HL-60 (cell line): ENCODE measurements around the gene SEH1L.

Experiments used
- CTCF ChIP-seq: IDR thresholded peaks from one replicate; pipeline ENCODE4 v1.5.1; 2011; ENCODE audit warnings: low read length, control low read depth, inconsistent platforms; ENCODE audit not compliant: insufficient read depth
- TF ChIP-seq, protein P1 (sequence below): IDR thresholded peaks from 2 replicates; pipeline ENCODE4 v1.6.1; 2012; ENCODE audit warnings: low read depth; ENCODE audit not compliant: insufficient replicate concordance

- TF ChIP-seq, protein P1, sequence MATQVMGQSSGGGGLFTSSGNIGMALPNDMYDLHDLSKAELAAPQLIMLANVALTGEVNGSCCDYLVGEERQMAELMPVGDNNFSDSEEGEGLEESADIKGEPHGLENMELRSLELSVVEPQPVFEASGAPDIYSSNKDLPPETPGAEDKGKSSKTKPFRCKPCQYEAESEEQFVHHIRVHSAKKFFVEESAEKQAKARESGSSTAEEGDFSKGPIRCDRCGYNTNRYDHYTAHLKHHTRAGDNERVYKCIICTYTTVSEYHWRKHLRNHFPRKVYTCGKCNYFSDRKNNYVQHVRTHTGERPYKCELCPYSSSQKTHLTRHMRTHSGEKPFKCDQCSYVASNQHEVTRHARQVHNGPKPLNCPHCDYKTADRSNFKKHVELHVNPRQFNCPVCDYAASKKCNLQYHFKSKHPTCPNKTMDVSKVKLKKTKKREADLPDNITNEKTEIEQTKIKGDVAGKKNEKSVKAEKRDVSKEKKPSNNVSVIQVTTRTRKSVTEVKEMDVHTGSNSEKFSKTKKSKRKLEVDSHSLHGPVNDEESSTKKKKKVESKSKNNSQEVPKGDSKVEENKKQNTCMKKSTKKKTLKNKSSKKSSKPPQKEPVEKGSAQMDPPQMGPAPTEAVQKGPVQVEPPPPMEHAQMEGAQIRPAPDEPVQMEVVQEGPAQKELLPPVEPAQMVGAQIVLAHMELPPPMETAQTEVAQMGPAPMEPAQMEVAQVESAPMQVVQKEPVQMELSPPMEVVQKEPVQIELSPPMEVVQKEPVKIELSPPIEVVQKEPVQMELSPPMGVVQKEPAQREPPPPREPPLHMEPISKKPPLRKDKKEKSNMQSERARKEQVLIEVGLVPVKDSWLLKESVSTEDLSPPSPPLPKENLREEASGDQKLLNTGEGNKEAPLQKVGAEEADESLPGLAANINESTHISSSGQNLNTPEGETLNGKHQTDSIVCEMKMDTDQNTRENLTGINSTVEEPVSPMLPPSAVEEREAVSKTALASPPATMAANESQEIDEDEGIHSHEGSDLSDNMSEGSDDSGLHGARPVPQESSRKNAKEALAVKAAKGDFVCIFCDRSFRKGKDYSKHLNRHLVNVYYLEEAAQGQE = no peak
- TF ChIP-seq CTCF = no peak
Measured at GRCh38 chr18:12921178-12921577, 26.6 kb upstream of the SEH1L start.
